ENCODE data around the gene XIRP1. TPM values are rescaled to one million over a fixed set of nuclear protein-coding genes. Genes with fewer than 3 reads are reported as not detected.

The XIRP1 gene
- total and polyA plus RNA-seq, 9 donors = 0.04 to 0.13 (median 0.11) TPM; not detected in 5

DNA sequence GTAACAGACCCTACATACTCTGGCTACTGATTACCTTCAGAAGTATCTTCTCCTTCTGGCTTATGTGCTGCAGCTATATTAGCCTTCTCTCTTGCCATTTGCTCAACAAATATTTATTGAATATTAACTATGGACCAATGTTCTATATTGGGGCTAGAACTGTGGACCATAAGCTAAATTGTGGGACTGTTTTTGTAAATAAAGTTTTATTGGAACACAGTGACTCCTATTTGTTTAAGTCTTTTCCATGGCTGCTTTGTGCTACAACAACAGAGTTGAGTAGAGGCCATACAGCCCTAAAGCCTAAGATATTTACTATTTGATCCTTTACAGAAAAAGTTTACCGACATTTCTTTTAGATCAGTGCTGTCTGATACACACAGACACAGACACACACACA lies 20.3 kb upstream of the XIRP1 start:
- no peaks in the 10 kb centered on the region for H3K4me1 ChIP-seq (ENCODE audit: insufficient read depth)
- TF ChIP-seq POLR2A (IDR thresholded peaks at IDR 0.05) (no peak), EP300 (IDR thresholded peaks at IDR 0.05) (no peak)
- TF ChIP-seq, protein P1, sequence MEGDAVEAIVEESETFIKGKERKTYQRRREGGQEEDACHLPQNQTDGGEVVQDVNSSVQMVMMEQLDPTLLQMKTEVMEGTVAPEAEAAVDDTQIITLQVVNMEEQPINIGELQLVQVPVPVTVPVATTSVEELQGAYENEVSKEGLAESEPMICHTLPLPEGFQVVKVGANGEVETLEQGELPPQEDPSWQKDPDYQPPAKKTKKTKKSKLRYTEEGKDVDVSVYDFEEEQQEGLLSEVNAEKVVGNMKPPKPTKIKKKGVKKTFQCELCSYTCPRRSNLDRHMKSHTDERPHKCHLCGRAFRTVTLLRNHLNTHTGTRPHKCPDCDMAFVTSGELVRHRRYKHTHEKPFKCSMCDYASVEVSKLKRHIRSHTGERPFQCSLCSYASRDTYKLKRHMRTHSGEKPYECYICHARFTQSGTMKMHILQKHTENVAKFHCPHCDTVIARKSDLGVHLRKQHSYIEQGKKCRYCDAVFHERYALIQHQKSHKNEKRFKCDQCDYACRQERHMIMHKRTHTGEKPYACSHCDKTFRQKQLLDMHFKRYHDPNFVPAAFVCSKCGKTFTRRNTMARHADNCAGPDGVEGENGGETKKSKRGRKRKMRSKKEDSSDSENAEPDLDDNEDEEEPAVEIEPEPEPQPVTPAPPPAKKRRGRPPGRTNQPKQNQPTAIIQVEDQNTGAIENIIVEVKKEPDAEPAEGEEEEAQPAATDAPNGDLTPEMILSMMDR (IDR thresholded peaks at IDR 0.05) = no peak
- intact Hi-C loops (cut with DNase I) = no loop called here
- no peaks in the 10 kb centered on the region for H3K36me3 ChIP-seq
- DNase-seq = no peak
- no peaks in the 10 kb centered on the region for H3K9me3 ChIP-seq
- H3K27ac ChIP-seq = no peak overlapping the region
- H3K27me3 ChIP-seq = no peaks in the 10 kb centered on the region
- WGBS, 3 donors = 96 to 99% (median 98%) methylated on average over 1 of the region's 1 CpG
- no peak overlapping the region for H3K4me3 ChIP-seq

DNA sequence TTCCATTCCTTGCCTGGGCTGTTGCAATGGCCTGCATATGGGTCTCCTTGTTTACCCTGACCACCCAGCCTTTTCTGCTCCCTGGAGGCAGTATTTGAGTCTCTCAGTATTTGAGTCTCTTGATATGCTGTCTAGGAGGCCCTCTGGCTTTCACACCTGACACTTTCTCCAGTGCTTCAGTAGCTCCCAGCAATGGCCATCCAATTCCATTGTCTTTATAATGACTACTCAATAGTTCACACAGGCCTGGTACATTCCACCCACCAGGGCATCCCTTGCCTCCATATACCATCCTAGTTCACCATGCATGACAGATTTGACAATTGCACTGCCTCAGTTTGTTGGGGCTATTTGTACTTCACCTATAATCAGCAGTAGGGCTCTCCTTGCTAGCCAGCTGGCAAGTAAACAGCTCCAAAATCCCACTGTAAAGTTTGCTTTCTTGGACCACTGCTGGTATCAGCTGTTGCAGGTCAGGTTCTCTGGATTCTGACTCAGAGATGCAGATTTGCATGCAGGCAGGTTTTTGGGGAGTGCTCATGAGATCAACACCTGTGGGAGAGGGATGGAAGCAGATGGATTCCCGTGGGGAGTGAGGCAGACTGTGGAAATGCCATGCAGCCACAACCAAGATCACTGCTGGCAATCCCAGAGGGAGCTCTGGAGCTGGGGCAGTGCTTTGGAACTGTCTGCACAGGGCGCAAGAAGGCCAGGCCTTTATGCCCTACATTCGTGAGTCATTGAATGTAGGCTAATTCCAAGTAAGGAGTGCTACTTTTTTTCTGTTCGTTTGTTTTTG lies 19.1 kb upstream of the XIRP1 start:
- Histone ChIP-seq H3K27me3 (no peaks in the 10 kb centered on the region), H3K4me1 (ENCODE audit: insufficient read depth) (no peaks in the 10 kb centered on the region), H3K36me3 (no peaks in the 10 kb centered on the region), H3K4me3 (no peak overlapping the region), H3K27ac (no peak overlapping the region), H3K9me3 (no peaks in the 10 kb centered on the region)
- TF ChIP-seq, protein P1 (IDR thresholded peaks at IDR 0.05) = no peak
- TF ChIP-seq EP300 (IDR thresholded peaks at IDR 0.05) (no peak), POLR2A (IDR thresholded peaks at IDR 0.05) (no peak)
- no peak for DNase-seq
- intact Hi-C loops (cut with DNase I) = no loop called here
- WGBS, 3 donors = 69 to 81% (median 78%) methylated on average over 4 of the region's 4 CpGs

DNA sequence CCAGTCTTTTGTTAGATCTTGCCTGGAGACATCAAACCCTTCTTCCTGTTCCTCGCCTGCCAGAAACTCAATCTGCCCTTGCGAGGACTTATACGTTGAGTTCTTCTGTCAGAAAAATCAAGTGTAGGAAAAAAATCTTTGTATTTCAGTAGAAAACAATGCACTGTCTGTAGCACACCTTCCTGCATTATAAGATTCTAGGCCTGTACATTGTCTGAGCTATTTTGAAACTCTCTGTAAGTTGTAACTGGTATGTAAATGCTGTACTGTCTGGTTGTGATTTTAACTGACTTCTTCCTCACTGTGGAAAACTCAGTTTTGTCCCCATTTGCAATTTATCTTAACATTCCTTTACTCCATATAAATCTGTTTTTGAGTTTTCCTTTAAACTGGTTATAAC lies 17.7 kb upstream of the XIRP1 start:
- no peak for DNase-seq
- no peak for TF ChIP-seq POLR2A (IDR thresholded peaks at IDR 0.05)
- no peak for TF ChIP-seq EP300 (IDR thresholded peaks at IDR 0.05)
- TF ChIP-seq, protein P1 (IDR thresholded peaks at IDR 0.05) = no peak
- H3K36me3 ChIP-seq = no peaks in the 10 kb centered on the region
- H3K9me3 ChIP-seq = no peaks in the 10 kb centered on the region
- H3K27ac ChIP-seq = no peak overlapping the region
- no peak overlapping the region for H3K4me3 ChIP-seq
- 89 to 90% (median 90%) methylated on average over 3 of the region's 3 CpGs for WGBS, 3 donors
- no peaks in the 10 kb centered on the region for H3K4me1 ChIP-seq (ENCODE audit: insufficient read depth)
- H3K27me3 ChIP-seq = no peaks in the 10 kb centered on the region
- intact Hi-C loops (cut with DNase I) = no loop called here

DNA sequence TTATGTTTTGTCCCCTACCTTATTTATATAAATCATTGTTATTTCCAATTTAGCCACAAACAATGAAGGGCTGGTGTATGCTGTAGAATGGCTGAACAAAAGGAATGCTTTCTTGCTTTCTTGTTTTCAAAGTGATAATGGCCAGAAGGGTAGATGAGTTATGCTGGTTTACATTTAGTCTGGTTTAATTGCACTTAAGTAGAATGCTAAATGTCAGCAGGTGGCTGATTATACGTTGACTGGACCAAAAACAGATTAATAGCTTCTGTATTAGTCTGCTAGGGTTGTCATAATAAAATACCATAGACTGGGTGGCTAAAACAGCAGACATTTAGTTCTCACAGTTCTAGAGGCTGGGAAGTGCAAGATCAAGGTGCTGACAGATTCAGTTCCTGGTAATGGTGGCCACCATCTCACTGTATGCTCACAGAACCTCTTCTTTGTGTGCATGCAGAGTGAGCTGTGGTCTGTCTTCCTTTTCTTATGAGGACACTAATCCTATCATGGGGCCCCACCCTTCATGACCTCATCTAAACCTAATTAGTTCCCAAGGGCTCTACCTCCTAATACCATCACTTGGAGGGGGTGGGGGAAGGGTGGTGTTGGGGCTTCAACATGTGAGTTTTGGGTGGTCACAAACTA lies 17.1 kb upstream of the XIRP1 start:
- Histone ChIP-seq H3K27me3 (no peaks in the 10 kb centered on the region), H3K4me3 (no peak overlapping the region), H3K4me1 (ENCODE audit: insufficient read depth) (no peaks in the 10 kb centered on the region), H3K9me3 (no peaks in the 10 kb centered on the region), H3K36me3 (no peaks in the 10 kb centered on the region), H3K27ac (no peak overlapping the region)
- WGBS, 3 donors = 62 to 89% (median 78%) methylated on average over 1 of the region's 1 CpG
- no peak for DNase-seq
- TF ChIP-seq POLR2A (IDR thresholded peaks at IDR 0.05) (no peak), EP300 (IDR thresholded peaks at IDR 0.05) (no peak)
- TF ChIP-seq, protein P1 (IDR thresholded peaks at IDR 0.05) = no peak
- intact Hi-C loops (cut with DNase I) = loop anchor here in 1 of 4 donors (5.0 kb wide), 2 partner anchors 73 to 88 kb away; partner anchors contain the start of gene CX3CR1

All from ovary (tissue), 9 donors.